NT2/D1 (cell line): Measurements from ENCODE around the gene APC2.

Experiments used
- DNase-seq: peaks from one replicate; pipeline ENCODE4 v3.0.0-alpha.2; 2011; ENCODE audit warnings: low read depth, low spot score
- H3K27me3 ChIP-seq: 2 replicates; pipeline ENCODE4 v1.6.0; 2011; ENCODE audit warnings: mild to moderate bottlenecking; ENCODE audit not compliant: insufficient read length, insufficient read depth
- H3K36me3 ChIP-seq: 2 replicates; pipeline ENCODE4 v1.6.1; 2011; ENCODE audit warnings: mild to moderate bottlenecking, low read length, mixed read lengths; ENCODE audit not compliant: insufficient read depth, insufficient read length
- H3K4me1 ChIP-seq: 2 replicates; pipeline ENCODE4 v1.5.1; 2011; ENCODE audit not compliant: insufficient read depth, insufficient read length
- H3K4me3 ChIP-seq: 2 replicates; pipeline ENCODE4 v1.5.1; 2011; ENCODE audit warnings: low read depth; ENCODE audit not compliant: insufficient read length
- H3K9ac ChIP-seq: 2 replicates; pipeline ENCODE4 v1.6.0; 2011; ENCODE audit warnings: low read depth; ENCODE audit not compliant: insufficient read length
- H3K9me3 ChIP-seq: 2 replicates; pipeline ENCODE4 v1.5.1; 2011; ENCODE audit warnings: mild to moderate bottlenecking, low read length; ENCODE audit not compliant: insufficient read depth
- SUZ12 ChIP-seq: IDR thresholded peaks from 2 replicates; pipeline ENCODE4 v1.6.1; 2011; ENCODE audit not compliant: insufficient read length, insufficient read depth; ENCODE audit errors: extremely low read depth
- YY1 ChIP-seq: IDR thresholded peaks from 2 replicates; pipeline ENCODE4 v1.6.1; 2011; ENCODE audit not compliant: insufficient read length, insufficient read depth
- ZNF274 ChIP-seq: IDR thresholded peaks from 2 replicates; pipeline ENCODE4 v1.6.1; 2011; ENCODE audit warnings: mild to moderate bottlenecking, low read depth, low read length

APC2 gene

DNA sequence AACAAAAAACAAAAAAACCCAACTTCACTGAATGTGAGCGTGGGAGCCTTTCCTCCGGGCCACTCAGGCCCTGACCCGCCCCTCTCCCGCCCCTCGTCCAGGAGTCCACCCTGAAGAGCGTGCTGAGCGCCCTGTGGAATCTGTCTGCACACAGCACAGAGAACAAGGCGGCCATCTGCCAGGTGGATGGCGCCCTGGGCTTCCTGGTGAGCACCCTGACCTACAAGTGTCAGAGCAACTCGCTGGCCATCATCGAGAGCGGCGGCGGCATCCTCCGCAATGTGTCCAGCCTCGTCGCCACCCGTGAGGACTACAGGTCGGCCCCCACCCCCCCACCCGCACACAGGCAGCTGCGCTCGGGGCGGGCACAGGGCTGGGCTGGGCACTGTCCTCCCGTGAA is 11.9 kb downstream of the APC2 start:
- no peak for DNase-seq
- no peak for TF ChIP-seq ZNF274
- TF ChIP-seq YY1, result no peak
- TF ChIP-seq SUZ12, result no peak
- Histone ChIP-seq H3K9ac (peak overlapping the region; percentile 32), H3K27me3 (peaks cover 26% of the 10 kb centered on the region), H3K4me1 (peaks cover 17% of the 10 kb centered on the region), H3K36me3 (peaks cover 16% of the 10 kb centered on the region), H3K9me3 (no peaks in the 10 kb centered on the region), H3K4me3 (no peak overlapping the region)

DNA sequence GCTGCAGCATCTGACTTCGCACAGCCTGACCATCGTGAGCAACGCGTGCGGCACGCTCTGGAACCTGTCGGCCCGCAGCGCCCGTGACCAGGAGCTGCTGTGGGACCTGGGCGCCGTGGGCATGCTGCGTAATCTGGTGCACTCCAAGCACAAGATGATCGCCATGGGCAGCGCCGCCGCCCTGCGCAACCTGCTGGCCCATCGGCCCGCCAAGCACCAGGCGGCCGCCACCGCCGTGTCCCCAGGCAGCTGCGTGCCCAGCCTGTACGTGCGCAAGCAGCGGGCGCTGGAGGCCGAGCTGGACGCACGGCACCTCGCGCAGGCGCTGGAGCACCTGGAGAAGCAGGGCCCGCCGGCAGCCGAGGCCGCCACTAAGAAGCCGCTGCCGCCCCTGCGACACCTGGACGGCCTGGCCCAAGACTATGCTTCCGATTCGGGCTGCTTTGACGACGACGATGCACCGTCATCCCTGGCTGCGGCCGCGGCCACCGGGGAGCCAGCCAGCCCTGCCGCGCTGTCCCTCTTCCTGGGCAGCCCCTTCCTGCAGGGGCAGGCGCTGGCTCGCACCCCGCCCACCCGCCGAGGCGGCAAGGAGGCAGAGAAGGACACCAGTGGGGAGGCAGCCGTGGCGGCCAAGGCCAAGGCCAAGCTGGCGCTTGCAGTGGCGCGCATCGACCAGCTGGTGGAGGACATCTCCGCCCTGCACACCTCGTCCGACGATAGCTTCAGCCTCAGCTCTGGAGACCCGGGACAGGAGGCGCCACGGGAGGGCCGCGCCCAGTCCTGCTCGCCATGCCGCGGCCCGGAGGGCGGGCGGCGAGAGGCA is 15.5 kb downstream of the APC2 start:
- peaks cover 12% of the 10 kb centered on the region for H3K36me3 ChIP-seq
- no peaks in the 10 kb centered on the region for H3K9me3 ChIP-seq
- no peak for DNase-seq
- no peak overlapping the region for H3K9ac ChIP-seq
- no peak overlapping the region for H3K4me3 ChIP-seq
- peaks cover 31% of the 10 kb centered on the region for H3K4me1 ChIP-seq
- no peak for TF ChIP-seq YY1
- no peak for TF ChIP-seq SUZ12
- no peak for TF ChIP-seq ZNF274
- H3K27me3 ChIP-seq, result peaks cover 52% of the 10 kb centered on the region

DNA sequence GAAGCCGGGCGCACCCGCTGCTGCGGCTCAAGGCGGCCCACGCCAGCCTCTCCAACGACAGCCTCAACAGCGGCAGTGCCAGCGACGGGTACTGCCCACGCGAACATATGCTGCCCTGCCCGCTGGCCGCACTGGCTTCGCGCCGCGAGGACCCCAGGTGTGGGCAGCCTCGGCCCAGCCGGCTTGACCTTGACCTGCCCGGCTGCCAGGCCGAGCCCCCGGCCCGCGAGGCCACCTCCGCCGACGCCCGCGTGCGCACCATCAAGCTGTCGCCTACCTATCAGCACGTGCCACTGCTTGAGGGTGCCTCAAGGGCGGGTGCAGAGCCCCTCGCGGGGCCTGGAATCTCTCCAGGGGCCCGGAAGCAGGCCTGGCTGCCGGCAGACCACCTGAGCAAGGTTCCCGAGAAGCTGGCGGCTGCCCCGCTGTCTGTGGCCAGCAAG is 16.1 kb downstream of the APC2 start:
- no peak for DNase-seq
- H3K4me1 ChIP-seq, result peaks cover 31% of the 10 kb centered on the region
- peak overlapping the region; percentile 81 for H3K9ac ChIP-seq
- no peak overlapping the region for H3K4me3 ChIP-seq
- TF ChIP-seq SUZ12 (peak; percentile 47), YY1 (no peak), ZNF274 (no peak)
- peaks cover 6% of the 10 kb centered on the region for H3K36me3 ChIP-seq
- no peaks in the 10 kb centered on the region for H3K9me3 ChIP-seq
- H3K27me3 ChIP-seq, result peaks cover 52% of the 10 kb centered on the region

DNA sequence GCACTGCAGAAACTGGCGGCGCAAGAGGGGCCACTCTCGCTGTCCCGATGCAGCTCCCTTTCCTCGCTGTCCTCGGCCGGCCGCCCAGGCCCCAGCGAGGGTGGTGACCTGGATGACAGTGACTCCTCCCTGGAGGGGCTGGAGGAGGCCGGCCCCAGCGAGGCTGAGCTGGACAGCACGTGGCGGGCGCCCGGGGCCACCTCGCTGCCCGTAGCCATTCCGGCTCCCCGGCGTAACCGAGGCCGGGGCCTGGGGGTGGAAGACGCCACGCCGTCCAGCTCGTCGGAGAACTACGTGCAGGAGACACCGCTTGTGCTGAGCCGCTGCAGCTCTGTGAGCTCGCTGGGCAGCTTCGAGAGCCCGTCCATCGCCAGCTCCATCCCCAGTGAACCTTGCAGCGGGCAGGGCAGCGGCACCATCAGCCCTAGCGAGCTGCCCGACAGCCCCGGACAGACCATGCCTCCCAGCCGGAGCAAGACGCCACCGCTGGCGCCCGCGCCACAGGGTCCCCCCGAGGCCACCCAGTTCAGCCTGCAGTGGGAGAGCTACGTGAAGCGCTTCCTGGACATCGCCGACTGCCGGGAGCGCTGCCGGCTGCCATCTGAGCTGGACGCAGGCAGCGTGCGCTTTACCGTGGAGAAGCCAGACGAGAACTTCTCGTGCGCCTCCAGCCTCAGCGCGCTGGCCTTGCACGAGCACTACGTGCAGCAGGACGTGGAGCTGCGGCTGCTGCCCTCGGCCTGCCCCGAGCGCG is 16.7 kb downstream of the APC2 start:
- no peak for DNase-seq
- peak overlapping the region; percentile 81 for H3K9ac ChIP-seq
- H3K4me3 ChIP-seq, result peak overlapping the region; percentile 45
- peaks cover 34% of the 10 kb centered on the region for H3K4me1 ChIP-seq
- H3K27me3 ChIP-seq, result peaks cover 54% of the 10 kb centered on the region
- H3K36me3 ChIP-seq, result peaks cover 4% of the 10 kb centered on the region
- peak; percentile 32 for TF ChIP-seq SUZ12
- TF ChIP-seq ZNF274, result no peak
- no peak for TF ChIP-seq YY1
- H3K9me3 ChIP-seq, result no peaks in the 10 kb centered on the region

DNA sequence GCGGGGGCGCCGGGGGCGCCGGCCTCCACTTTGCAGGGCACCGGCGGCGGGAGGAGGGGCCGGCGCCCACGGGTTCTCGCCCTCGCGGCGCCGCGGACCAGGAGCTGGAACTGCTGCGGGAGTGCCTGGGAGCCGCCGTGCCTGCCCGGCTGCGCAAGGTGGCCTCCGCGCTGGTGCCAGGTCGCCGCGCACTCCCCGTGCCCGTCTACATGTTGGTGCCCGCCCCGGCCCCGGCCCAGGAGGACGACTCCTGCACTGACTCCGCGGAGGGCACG is 17.2 kb downstream of the APC2 start:
- Histone ChIP-seq H3K9me3 (no peaks in the 10 kb centered on the region), H3K9ac (peak overlapping the region; percentile 81), H3K27me3 (peaks cover 59% of the 10 kb centered on the region), H3K4me3 (peak overlapping the region; percentile 45), H3K4me1 (peaks cover 39% of the 10 kb centered on the region), H3K36me3 (peaks cover 4% of the 10 kb centered on the region)
- no peak for DNase-seq
- TF ChIP-seq YY1 (no peak), ZNF274 (no peak), SUZ12 (no peak)

DNA sequence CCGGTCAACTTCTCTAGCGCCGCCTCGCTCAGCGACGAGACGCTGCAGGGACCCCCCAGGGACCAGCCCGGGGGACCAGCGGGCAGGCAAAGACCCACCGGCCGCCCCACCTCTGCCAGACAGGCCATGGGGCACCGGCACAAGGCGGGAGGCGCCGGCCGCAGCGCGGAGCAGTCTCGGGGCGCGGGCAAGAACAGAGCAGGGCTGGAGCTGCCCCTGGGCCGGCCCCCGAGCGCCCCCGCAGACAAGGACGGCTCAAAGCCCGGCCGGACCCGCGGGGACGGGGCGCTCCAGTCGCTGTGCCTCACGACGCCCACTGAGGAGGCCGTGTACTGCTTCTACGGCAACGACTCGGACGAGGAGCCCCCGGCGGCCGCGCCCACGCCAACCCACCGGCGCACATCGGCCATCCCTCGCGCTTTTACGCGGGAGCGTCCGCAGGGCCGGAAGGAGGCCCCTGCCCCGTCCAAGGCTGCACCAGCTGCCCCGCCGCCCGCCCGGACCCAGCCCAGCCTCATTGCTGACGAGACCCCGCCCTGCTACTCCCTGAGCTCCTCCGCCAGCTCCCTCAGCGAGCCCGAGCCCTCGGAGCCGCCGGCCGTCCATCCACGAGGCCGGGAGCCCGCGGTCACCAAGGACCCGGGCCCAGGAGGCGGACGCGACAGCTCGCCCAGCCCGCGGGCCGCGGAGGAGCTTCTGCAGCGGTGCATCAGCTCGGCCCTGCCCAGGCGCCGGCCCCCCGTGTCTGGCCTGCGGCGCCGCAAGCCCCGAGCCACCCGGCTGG is 17.8 kb downstream of the APC2 start:
- TF ChIP-seq ZNF274 (no peak), YY1 (no peak), SUZ12 (peak; percentile 71)
- Histone ChIP-seq H3K4me1 (peaks cover 42% of the 10 kb centered on the region), H3K9ac (peak overlapping the region; percentile 81), H3K9me3 (no peaks in the 10 kb centered on the region), H3K4me3 (peak overlapping the region; percentile 45), H3K27me3 (peaks cover 60% of the 10 kb centered on the region), H3K36me3 (peaks cover 4% of the 10 kb centered on the region)
- DNase-seq, result no peak
